ENCODE results near the gene DUSP22.

GRCh38 chr6:370555-370954, 78.3 kb downstream of the DUSP22 start:
- TF ChIP-seq CTCF (conservative IDR thresholded peaks at IDR 0.05; ENCODE audit: low read depth, low read length) (no peak), EZH2 (IDR thresholded peaks at IDR 0.05; ENCODE audit: borderline replicate concordance, low read depth, low read length, poor library complexity, severe bottlenecking) (no peak)
